ENCODE measurements around the gene ZIC4. TPM values are rescaled to one million over a fixed set of nuclear protein-coding genes. Genes with fewer than 3 reads are reported as not detected.

Gene ZIC4
- total and polyA plus RNA-seq, 2 experiments from 2014 or later = not detected

- Histone ChIP-seq H3K27ac (ENCODE audit: low read depth) (no peak overlapping the region), H3K9me2 (ENCODE audit: insufficient read depth) (no peaks in the 10 kb centered on the region), H3K4me1 (ENCODE audit: insufficient read depth) (peaks cover 87% of the 10 kb centered on the region), H3K4me2 (peak overlapping the region; percentile 76), H3K27me3 (ENCODE audit: insufficient read depth) (peaks cover 97% of the 10 kb centered on the region), H2AFZ (no peak overlapping the region), H3F3A (replicated peaks; ENCODE audit: low read depth) (peaks cover 24% of the 10 kb centered on the region), H3K79me2 (replicated peaks; ENCODE audit: insufficient read depth) (no peaks in the 10 kb centered on the region), H4K20me1 (replicated peaks; ENCODE audit: insufficient read depth) (peaks cover 2% of the 10 kb centered on the region; the same call in 1 of the 2 replicates), H3K4me3 (0 out of 2 replicates have a peak overlapping the region, but pooled peaks have one; percentile 41), H3K36me3 (ENCODE audit: insufficient read depth) (no peaks in the 10 kb centered on the region)
- DNase-seq (ENCODE audit: low spot score) (peak; percentile 58), ATAC-seq (no peak)
- Mint-ChIP-seq H3K4me3 (peak overlapping the region; percentile 38; the same call in 1 of the 3 replicates), H3K4me1 (peaks cover 85% of the 10 kb centered on the region), H3K27me3 (ENCODE audit: insufficient read depth, low read depth, poor library complexity) (peaks cover 95% of the 10 kb centered on the region), H3K27ac (no peak overlapping the region), H3K9me3 (no peaks in the 10 kb centered on the region), H3K36me3 (ENCODE audit: low read depth) (no peaks in the 10 kb centered on the region)
- TF ChIP-seq ZNF462 (CRISPR knock-in tag; IDR thresholded peaks at IDR 0.05) (no peak), STAT1 (IDR thresholded peaks at IDR 0.05; ENCODE audit: unreplicated experiment) (no peak), CREB1 (CRISPR knock-in tag; IDR thresholded peaks at IDR 0.05; ENCODE audit: low read depth) (no peak), CTCF (conservative IDR thresholded peaks at IDR 0.05; ENCODE audit: low read depth in 2 of 2) (no peak), JUNB (IDR thresholded peaks at IDR 0.05; ENCODE audit: unreplicated experiment) (no peak), REST (IDR thresholded peaks at IDR 0.05; ENCODE audit: unreplicated experiment) (no peak), ZNF331 (CRISPR knock-in tag; IDR thresholded peaks at IDR 0.05; ENCODE audit: low read depth) (no peak), NANOG (IDR thresholded peaks at IDR 0.05; ENCODE audit: borderline replicate concordance) (no peak), EZH2 (IDR thresholded peaks at IDR 0.05; ENCODE audit: low read depth, unreplicated experiment) (no peak), POLR2AphosphoS5 (IDR thresholded peaks at IDR 0.05; ENCODE audit: low read depth) (no peak), ZNF114 (CRISPR knock-in tag; IDR thresholded peaks at IDR 0.05) (no peak), ETS1 (IDR thresholded peaks at IDR 0.05) (no peak), EZH2phosphoT487 (IDR thresholded peaks at IDR 0.05; ENCODE audit: unreplicated experiment) (no peak)
Observed at GRCh38 chr3:147381596-147381995, 24.7 kb downstream of the ZIC4 start.

Data from GM23338 (cell line).